Fibroblast of gingiva (primary cell): ENCODE results near the gene MYO1B.

Source experiments
- DNase-seq: peaks from one replicate; pipeline ENCODE4 v3.0.0-alpha.2; 2011; ENCODE audit warnings: low read depth

Gene MYO1B

GRCh38 chr2:191322828-191323506, 77.8 kb downstream of the MYO1B start:
- no peak for DNase-seq

- DNase-seq: no peak
Observed at GRCh38 chr2:191325651-191326365, 80.6 kb downstream of the MYO1B start.

GRCh38 chr2:191327484-191327883, 82.3 kb downstream of the MYO1B start:
- no peak for DNase-seq

GRCh38 chr2:191328150-191328809, 83.1 kb downstream of the MYO1B start:
- no peak for DNase-seq

GRCh38 chr2:191329841-191330240, 84.6 kb downstream of the MYO1B start:
- DNase-seq: no peak

GRCh38 chr2:191333911-191334357, 88.7 kb downstream of the MYO1B start:
- DNase-seq: peak; percentile 89

GRCh38 chr2:191335875-191336464, 90.8 kb downstream of the MYO1B start:
- no peak for DNase-seq

- no peak for DNase-seq
Observed at GRCh38 chr2:191341436-191341835, 96.2 kb downstream of the MYO1B start.

- no peak for DNase-seq
Observed at GRCh38 chr2:191343796-191344338, 98.7 kb downstream of the MYO1B start.

GRCh38 chr2:191345788-191346187, 100.6 kb downstream of the MYO1B start:
- no peak for DNase-seq

- no peak for DNase-seq
Observed at GRCh38 chr2:191347154-191347553, 102.0 kb downstream of the MYO1B start.

- no peak for DNase-seq
Observed at GRCh38 chr2:191347881-191348280, 102.7 kb downstream of the MYO1B start.

- DNase-seq: no peak
Observed at GRCh38 chr2:191349990-191350389, 104.8 kb downstream of the MYO1B start.

GRCh38 chr2:191350826-191351225, 105.6 kb downstream of the MYO1B start:
- no peak for DNase-seq

- DNase-seq: peak; percentile 15
Observed at GRCh38 chr2:191351298-191351697, 106.1 kb downstream of the MYO1B start.

- DNase-seq: no peak
Observed at GRCh38 chr2:191351921-191352320, 106.7 kb downstream of the MYO1B start.

- peak; percentile 78 for DNase-seq
Observed at GRCh38 chr2:191352536-191352935, 107.3 kb downstream of the MYO1B start.

- DNase-seq: no peak
Observed at GRCh38 chr2:191355170-191355758, 110.1 kb downstream of the MYO1B start.

- DNase-seq: no peak
Observed at GRCh38 chr2:191357678-191358077, 112.5 kb downstream of the MYO1B start.

- no peak for DNase-seq
Observed at GRCh38 chr2:191358325-191359025, 113.3 kb downstream of the MYO1B start.

- DNase-seq: no peak
Observed at GRCh38 chr2:191359133-191359532, 113.9 kb downstream of the MYO1B start.
